Tibial nerve (tissue), 4 donors: ENCODE measurements around the gene DAPK2. TPM values are rescaled to one million over a fixed set of nuclear protein-coding genes. Genes with fewer than 3 reads are reported as not detected.

Experiments
- DNase-seq, 2 donors: peaks; one replicate each; pipeline ENCODE4 v3.0.0-alpha.2; 2019; ENCODE audit warnings: low spot score in 2 of 2
- H3K27ac ChIP-seq, 4 donors: fragments of 200-600 bp; sonication (generic) in 3 of 4; one replicate each; pipeline ENCODE4 v1.5.1; 2017 to 2019; ENCODE audit warnings: mild to moderate bottlenecking in 1 of 4
- H3K27me3 ChIP-seq, 2 donors: fragments of 200-600 bp; sonication (generic) in 1 of 2; one replicate each; pipeline versions ENCODE4 v1.5.1 to v1.6.0; 2017 to 2019
- H3K36me3 ChIP-seq, 3 donors: fragments of 200-600 bp; sonication (generic); one replicate each; pipeline ENCODE4 v1.5.1; 2018 to 2019
- H3K4me1 ChIP-seq, 4 donors: fragments of 200-600 bp; sonication (generic) in 3 of 4; one replicate each; pipeline ENCODE4 v1.5.1; 2017 to 2019
- H3K4me3 ChIP-seq, 4 donors: fragments of 200-600 bp; sonication (generic) in 3 of 4; one replicate each; pipeline ENCODE4 v1.5.1; 2017 to 2019; ENCODE audit warnings: mild to moderate bottlenecking in 1 of 4, moderate library complexity in 1 of 4
- H3K9me3 ChIP-seq, 4 donors: fragments of 200-600 bp; sonication (generic) in 3 of 4; one replicate each; pipeline ENCODE4 v1.5.1; 2017 to 2019
- EP300 ChIP-seq, 2 donors: sonication (generic); formaldehyde crosslinking; IDR thresholded peaks; one replicate each; pipeline ENCODE4 v1.6.1; 2017; ENCODE audit warnings: antibody characterized with exemption in 2 of 2, mild to moderate bottlenecking in 1 of 2
- POLR2A ChIP-seq, 2 donors: fragments of 450-650 bp; IDR thresholded peaks; one replicate each; pipeline ENCODE4 v1.6.1; 2017; ENCODE audit warnings: antibody characterized with exemption in 2 of 2, mild to moderate bottlenecking in 2 of 2, moderate library complexity in 2 of 2
- WGBS, 2 donors: methylation state at CpG; one replicate each; pipeline ENCODE4 v1.1.5; 2018; 5-methylcytosine and 5-hydroxymethylcytosine counted together
- total RNA-seq, 4 donors: library from RNA; depleted of rRNA; stranded (reverse); fragments of >200 nt; gene quantifications; one replicate each; pipeline ENCODE4 v1.1.0, GENCODE V29; 2016
- TF ChIP-seq, protein P1 (sequence below), 5 experiments: fragments of 200-600 bp in 3 of 5; fragments of 450-650 bp in 2 of 5; sonication (generic) in 3 of 5; IDR thresholded peaks; one replicate each; pipeline ENCODE4 v1.5.1; 2016 to 2019; ENCODE audit warnings: antibody characterized with exemption in 5 of 5, mild to moderate bottlenecking in 3 of 5, moderate library complexity in 2 of 5

DAPK2 gene
- total RNA-seq, 4 donors from 2014 or later: 28.9 to 75.9 (median 56.7) TPM

DNA sequence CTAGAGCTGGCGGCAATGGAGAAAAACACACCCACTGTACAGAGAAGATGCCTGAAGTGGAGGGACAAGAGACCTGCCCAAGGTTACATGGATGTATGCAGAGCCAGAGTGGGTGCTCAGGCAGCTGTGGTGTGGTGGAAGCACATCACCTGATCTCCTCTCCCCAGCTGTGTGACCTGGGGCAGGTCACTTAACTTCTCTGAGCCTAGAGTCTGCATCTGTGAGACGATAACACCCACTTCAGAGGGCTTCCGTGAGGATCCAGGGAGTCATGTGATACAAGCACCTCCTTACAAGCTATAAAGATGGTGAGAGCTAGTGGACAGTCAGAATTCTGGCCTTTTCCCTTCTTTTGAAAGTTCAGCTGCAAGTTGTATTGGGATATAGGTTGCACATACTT, 157.5 kb downstream of the DAPK2 start:
- no peak for DNase-seq
- no peaks in the 10 kb centered on the region for H3K27me3 ChIP-seq
- H3K4me1 ChIP-seq: peaks cover 0 to 26% (median 5%) of the 10 kb centered on the region in 4 donors
- H3K27ac ChIP-seq: no peak overlapping the region
- no peak for TF ChIP-seq EP300 (IDR thresholded peaks at IDR 0.05)
- TF ChIP-seq, protein P1, sequence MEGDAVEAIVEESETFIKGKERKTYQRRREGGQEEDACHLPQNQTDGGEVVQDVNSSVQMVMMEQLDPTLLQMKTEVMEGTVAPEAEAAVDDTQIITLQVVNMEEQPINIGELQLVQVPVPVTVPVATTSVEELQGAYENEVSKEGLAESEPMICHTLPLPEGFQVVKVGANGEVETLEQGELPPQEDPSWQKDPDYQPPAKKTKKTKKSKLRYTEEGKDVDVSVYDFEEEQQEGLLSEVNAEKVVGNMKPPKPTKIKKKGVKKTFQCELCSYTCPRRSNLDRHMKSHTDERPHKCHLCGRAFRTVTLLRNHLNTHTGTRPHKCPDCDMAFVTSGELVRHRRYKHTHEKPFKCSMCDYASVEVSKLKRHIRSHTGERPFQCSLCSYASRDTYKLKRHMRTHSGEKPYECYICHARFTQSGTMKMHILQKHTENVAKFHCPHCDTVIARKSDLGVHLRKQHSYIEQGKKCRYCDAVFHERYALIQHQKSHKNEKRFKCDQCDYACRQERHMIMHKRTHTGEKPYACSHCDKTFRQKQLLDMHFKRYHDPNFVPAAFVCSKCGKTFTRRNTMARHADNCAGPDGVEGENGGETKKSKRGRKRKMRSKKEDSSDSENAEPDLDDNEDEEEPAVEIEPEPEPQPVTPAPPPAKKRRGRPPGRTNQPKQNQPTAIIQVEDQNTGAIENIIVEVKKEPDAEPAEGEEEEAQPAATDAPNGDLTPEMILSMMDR (IDR thresholded peaks at IDR 0.05): no peak
- TF ChIP-seq POLR2A (IDR thresholded peaks at IDR 0.05): no peak
- WGBS, 2 donors: 54 to 61% methylated on average over 3 of the region's 3 CpGs
- H3K9me3 ChIP-seq: no peaks in the 10 kb centered on the region
- no peak overlapping the region for H3K4me3 ChIP-seq
- H3K36me3 ChIP-seq: no peaks in the 10 kb centered on the region

DNA sequence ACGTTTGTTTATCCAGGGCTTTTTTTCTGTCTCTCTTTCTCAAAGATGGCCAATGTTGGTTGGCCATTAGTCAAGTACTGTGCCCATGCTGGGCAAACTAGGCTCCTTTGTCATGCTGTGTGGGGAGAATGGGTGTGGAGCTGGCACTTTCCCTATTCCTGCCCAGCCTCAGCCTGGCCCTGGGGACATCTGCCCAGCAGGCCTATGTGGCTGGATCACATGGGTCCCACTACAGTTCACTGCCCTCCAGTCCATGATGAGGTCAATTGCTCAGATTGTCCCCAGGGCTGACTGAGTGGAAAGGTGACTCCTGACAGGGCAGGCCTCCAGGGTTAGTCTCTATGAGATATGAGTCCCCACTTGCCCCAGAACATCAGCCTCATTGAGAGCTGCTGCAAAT, 158.1 kb downstream of the DAPK2 start:
- H3K4me3 ChIP-seq: no peak overlapping the region
- WGBS, 2 donors: 68 to 70% methylated on average over 1 of the region's 1 CpG
- no peak for DNase-seq
- no peak overlapping the region for H3K27ac ChIP-seq
- TF ChIP-seq EP300 (IDR thresholded peaks at IDR 0.05) (no peak), POLR2A (IDR thresholded peaks at IDR 0.05) (no peak)
- H3K36me3 ChIP-seq: no peaks in the 10 kb centered on the region
- no peaks in the 10 kb centered on the region for H3K9me3 ChIP-seq
- no peaks in the 10 kb centered on the region for H3K27me3 ChIP-seq
- H3K4me1 ChIP-seq: peaks cover 0 to 24% (median 5%) of the 10 kb centered on the region in 4 donors

DNA sequence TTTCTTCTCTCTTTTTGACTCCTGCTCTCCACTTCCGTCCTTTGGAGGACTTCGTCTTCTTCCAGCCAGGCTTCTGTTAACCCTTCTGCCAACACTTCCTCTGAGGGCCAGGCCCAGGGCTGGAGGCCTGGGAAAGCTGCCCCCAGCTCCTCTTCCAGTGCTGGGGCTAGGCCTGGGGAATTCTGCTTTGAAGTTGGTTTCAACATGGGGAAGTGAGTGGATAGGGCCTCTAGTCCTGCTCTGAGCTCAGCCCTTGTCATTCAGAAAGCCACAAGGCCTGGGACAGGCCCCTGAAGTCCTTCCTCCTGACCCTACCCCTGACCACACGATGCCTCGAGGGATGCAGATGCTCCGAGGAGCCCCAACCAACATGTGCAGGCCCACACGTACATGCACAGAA, 158.7 kb downstream of the DAPK2 start:
- Histone ChIP-seq H3K36me3 (no peaks in the 10 kb centered on the region), H3K27ac (no peak overlapping the region), H3K4me1 (peaks cover 0 to 19% (median 5%) of the 10 kb centered on the region in 4 donors), H3K9me3 (no peaks in the 10 kb centered on the region), H3K27me3 (no peaks in the 10 kb centered on the region), H3K4me3 (no peak overlapping the region)
- TF ChIP-seq EP300 (IDR thresholded peaks at IDR 0.05): no peak
- TF ChIP-seq POLR2A (IDR thresholded peaks at IDR 0.05): no peak
- TF ChIP-seq, protein P1 (IDR thresholded peaks at IDR 0.05): no peak
- WGBS, 2 donors: 54 to 61% methylated on average over 5 to 6 of the region's 6 CpGs
- no peak for DNase-seq

DNA sequence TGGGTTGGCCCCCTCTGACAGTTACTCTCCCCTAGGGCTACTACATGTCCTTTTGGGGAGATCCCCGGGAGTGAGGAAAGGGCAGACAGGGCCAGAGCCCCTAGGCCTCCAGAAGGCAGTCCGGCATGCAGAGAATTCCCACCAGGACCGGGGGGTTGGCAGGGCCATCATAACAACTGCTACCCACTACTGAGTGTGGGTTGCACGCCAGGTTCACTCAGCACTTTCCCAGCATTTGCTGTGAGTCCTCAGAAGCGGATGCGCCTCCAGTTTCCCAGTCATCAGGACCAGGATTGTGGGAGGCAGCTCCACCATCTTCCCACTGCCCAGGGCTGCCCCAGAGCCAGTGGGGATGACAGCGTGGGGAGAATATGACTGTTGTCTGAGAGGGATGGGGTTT, 161.3 kb downstream of the DAPK2 start:
- Histone ChIP-seq H3K9me3 (no peaks in the 10 kb centered on the region), H3K27ac (no peak overlapping the region), H3K27me3 (no peaks in the 10 kb centered on the region), H3K36me3 (no peaks in the 10 kb centered on the region), H3K4me1 (peaks cover 0 to 3% (median 0%) of the 10 kb centered on the region in 4 donors), H3K4me3 (no peak overlapping the region)
- no peak for DNase-seq
- TF ChIP-seq EP300 (IDR thresholded peaks at IDR 0.05): no peak
- no peak for TF ChIP-seq POLR2A (IDR thresholded peaks at IDR 0.05)
- TF ChIP-seq, protein P1 (IDR thresholded peaks at IDR 0.05): no peak
- WGBS, 2 donors: 64 to 87% methylated on average over 2 to 7 of the region's 7 CpGs

DNA sequence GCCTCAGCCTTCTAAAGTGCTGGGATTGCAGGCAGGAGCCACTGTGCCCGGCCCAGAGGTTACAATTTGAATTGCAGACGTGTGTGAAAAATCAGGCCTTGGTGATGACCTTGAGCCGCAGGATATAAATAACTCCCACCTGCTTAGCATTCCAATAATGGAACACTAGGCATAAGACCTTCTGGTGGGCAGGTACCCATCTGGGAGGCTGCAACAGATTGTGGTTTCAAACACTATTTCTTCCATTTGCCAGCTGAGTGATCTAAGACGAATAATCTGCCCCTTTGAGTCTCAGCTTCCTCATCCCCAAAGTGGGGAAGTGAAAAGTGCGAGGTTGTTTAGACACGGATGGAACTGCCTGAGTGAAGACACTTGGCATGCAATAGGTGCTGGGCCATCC, 164.9 kb downstream of the DAPK2 start:
- no peak overlapping the region for H3K27ac ChIP-seq
- H3K27me3 ChIP-seq: no peaks in the 10 kb centered on the region
- no peak for DNase-seq
- 83 to 85% methylated on average over 6 of the region's 6 CpGs for WGBS, 2 donors
- peaks cover 0 to 3% (median 0%) of the 10 kb centered on the region in 4 donors for H3K4me1 ChIP-seq
- TF ChIP-seq POLR2A (IDR thresholded peaks at IDR 0.05) (no peak), EP300 (IDR thresholded peaks at IDR 0.05) (no peak)
- TF ChIP-seq, protein P1 (IDR thresholded peaks at IDR 0.05): no peak
- H3K36me3 ChIP-seq: no peaks in the 10 kb centered on the region
- H3K4me3 ChIP-seq: no peak overlapping the region
- H3K9me3 ChIP-seq: no peaks in the 10 kb centered on the region

DNA sequence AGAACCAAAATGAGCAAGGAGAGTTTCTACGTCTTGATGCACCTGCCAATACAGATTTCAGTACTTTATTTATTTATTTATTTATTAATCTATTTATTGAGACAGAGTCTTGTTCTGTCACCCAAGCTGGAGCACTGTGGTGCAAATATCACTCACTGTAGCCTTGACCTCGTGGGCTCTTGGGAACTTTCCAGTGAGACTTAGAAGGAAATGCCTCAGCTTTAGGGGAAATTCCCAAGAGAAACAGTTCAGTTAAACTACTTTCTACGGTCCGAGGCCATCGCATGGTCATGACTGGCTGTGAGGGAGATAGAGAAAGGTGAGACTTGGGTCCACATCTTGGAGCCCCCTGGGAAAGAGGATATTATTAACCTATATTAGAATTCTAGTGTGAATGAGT, 165.5 kb downstream of the DAPK2 start:
- Histone ChIP-seq H3K4me1 (peaks cover 0 to 3% (median 0%) of the 10 kb centered on the region in 4 donors), H3K27ac (no peak overlapping the region), H3K36me3 (no peaks in the 10 kb centered on the region), H3K9me3 (no peaks in the 10 kb centered on the region), H3K4me3 (no peak overlapping the region), H3K27me3 (no peaks in the 10 kb centered on the region)
- DNase-seq: no peak
- WGBS, 2 donors: 50% methylated on average over 5 of the region's 5 CpGs
- TF ChIP-seq, protein P1 (IDR thresholded peaks at IDR 0.05): no peak
- TF ChIP-seq EP300 (IDR thresholded peaks at IDR 0.05): no peak
